Measurements from ENCODE around the gene C1R.

GRCh38 chr12:7114008-7114407, 21.8 kb upstream of the C1R start:
- TF ChIP-seq CTCF (IDR thresholded peaks at IDR 0.05; ENCODE audit: low read depth, low read length, poor library complexity, severe bottlenecking) (no peak), EZH2phosphoT487 (IDR thresholded peaks at IDR 0.05; ENCODE audit: borderline replicate concordance, low read length) (no peak)

All from DOHH2 (cell line).